Measurements from ENCODE around the gene POTEJ.
A peak's percentile ranks its signal among the peaks of the same experiment; 100 is the strongest.
"Not testable (repeated sequence)": the region's sequence is repeated elsewhere in the genome, so short reads cannot be mapped to it uniquely, and the experiment has no call there.

Gene POTEJ

DNA sequence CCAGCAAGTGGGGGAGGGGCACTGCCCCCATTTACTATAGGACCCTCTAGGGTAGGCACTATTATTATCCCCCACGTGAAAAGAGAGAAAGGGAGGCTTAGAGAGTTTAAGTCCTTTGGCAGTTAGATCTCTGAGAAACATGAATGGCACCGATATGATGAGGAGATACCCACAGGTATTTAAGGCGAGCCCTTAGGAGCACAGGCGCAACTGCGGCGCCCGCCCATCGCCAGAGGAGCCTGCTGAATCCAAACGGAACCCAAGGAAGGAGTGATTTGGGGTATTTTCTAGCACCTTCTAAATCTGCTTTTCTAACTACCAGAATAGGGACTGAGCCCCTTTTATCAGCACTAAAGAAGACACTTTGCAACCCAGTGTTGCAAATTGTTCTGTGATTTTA, 11.3 kb upstream of the POTEJ start:
- peak in 2 of 10 donors; percentile 42 to 60 for DNase-seq
- intact Hi-C loops (cut with DNase I) = not testable (repeated sequence)

- intact Hi-C loops (cut with DNase I); DNase-seq: not testable (repeated sequence)
These were observed 9.5 kb upstream of the POTEJ start for GRCh38 chr2:130601648-130602302.

DNA sequence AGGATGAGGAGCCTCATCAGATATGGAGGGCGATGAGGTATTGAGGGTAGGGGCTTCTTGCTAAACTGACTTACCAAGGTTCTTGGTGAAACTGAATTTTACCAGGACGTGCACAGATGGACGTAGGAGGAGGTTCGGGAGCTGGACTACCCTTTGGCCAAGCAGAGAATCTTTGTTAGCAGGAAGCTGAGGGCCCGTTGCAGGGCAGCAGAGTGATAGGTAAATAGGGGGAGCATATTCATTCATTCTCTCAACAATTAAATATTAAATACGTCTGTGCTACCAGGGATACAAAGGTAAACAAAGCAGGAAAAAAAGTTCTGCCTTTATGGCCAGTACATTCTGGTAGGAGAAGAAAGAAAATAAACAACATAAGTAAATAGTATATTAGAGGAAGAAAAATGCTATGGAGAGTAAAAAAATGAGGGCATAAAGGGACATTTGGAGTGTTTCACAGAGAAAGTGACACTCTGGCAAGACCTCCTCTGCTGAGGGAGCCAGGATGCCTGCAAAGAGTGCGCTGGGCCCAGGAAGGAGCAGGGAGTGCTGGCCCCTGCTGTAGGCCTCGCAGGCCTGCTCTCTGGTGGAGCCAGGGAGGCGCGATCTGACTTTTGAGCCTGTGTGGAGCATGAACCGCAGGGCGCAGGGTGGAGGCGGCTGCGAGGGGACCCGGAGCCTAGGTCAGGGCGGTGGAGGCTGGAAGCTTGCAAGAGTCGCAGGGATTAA, 2.8 kb upstream of the POTEJ start:
- DNase-seq; intact Hi-C loops (cut with DNase I): not testable (repeated sequence)

DNA sequence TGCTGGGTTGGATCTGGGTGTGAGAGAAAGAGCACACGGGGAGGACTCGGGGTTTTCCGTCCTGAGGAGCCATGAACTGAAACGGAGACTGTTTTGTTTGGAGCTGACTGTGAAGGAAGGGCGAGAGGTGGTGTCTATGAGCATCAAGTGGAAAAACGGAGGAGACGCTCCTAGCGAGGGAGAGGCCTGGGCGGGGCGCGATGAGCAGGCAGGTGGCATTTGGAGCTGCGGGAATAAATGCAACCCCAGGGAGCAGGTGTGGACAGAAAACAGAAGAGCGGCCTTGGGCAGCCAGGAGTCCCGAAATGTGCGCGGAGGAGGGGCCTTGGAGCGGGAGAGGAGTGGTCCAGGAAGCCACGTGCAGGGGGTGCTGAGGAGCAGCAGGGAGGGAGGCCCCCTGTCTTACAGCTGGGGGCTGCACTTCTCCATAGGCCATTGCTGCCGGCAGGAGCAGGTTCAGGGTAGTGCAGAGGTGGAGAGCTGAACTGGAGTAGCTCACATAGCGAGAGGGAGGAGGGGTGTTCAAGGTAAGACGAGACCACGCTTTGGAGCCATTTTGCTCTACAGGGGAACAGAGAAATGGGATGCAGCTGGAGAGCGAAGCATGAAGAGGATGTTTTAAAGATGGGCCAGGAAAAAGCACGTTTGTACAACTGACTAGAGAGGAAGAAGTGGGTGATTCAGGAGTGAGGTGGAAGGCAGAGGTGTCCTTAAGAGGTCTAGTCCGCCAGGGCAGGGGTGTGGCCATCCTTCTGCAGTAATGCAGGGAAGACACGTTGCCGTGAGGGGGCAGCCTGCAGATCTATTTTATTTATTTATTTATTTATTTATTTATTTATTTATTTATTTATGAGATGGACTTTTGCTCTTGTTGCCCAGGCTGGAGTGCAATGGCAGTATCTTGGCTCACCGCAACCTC, 2.0 kb upstream of the POTEJ start:
- DNase-seq; intact Hi-C loops (cut with DNase I): not testable (repeated sequence)

DNA sequence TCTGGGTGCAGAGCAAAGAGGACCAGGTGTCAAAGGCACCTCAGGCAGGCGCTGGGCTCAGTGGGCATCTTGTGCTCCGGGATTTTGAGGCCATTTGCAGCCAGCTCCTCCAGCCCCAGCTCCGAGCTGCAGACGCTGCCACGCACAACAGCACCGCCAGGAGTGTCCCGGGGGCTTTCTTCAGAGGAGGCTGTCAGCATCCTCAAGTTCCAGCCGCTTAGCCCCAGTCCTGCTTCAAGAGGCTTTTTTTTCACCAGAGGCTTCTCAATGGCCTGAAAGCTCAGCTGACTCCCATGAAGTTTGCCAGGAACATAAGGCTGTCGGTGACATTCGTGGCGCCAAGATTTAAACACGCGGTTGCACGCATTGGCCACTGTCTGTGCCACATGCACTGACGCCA, 754 bp upstream of the POTEJ start:
- intact Hi-C loops (cut with DNase I) = not testable (repeated sequence)
- peak in 2 of 10 donors; percentile 31 to 73 for DNase-seq

- intact Hi-C loops (cut with DNase I); DNase-seq: not testable (repeated sequence)
These were observed 17.7 kb downstream of the POTEJ start for GRCh38 chr2:130628784-130629475.

- DNase-seq = peak in 2 of 10 donors; percentile 28 to 52
- intact Hi-C loops (cut with DNase I) = not testable (repeated sequence)
These were observed 27.7 kb downstream of the POTEJ start for GRCh38 chr2:130638973-130639372.

DNA sequence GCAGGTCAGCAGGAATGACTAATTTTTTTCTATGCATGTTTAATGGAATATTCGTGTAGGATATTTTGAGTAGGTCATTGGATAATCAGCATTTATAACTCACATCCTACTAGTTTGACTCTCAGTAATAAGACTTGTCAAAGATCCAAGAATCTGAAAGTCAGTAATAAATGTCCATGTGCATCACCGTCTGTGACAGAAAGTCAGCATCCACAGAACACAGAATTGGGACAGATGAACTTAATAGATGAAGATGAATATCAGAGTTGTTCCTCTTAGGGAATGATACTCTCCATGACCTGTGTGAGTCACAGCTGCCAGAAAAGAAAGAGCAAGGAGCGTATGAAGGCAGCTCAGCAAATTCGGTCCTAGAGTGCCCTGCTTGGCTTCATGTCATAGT, 30.4 kb downstream of the POTEJ start:
- DNase-seq; intact Hi-C loops (cut with DNase I): not testable (repeated sequence)

GRCh38 chr2:130649285-130649684, 38.0 kb downstream of the POTEJ start:
- DNase-seq; intact Hi-C loops (cut with DNase I): not testable (repeated sequence)

DNA sequence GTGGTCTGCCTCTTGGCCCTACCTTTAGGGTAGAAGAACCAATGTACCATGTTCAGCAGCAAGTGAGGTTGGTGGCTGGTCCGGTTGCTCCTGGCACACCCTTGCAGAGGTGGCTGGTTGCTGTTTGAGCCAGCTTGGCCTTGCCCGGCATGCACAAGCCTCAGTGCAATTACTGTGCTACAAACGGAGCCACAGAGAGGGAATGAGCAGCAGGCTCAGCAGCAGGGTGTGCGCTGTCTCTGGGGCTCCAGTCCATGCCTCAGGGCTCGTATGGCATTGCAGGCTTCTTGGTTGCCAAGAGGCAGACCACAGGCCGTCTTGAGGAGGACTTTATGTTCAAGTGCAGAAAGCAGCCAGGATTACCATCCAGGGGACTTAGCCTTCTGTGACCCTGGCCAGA, 53.3 kb downstream of the POTEJ start:
- peak in 2 of 10 donors; percentile 35 to 75 for DNase-seq
- intact Hi-C loops (cut with DNase I) = not testable (repeated sequence)

GRCh38 chr2:130665596-130665995, 54.4 kb downstream of the POTEJ start:
- intact Hi-C loops (cut with DNase I) = not testable (repeated sequence)

GRCh38 chr2:130667516-130667915, 56.3 kb downstream of the POTEJ start:
- peak in 2 of 10 donors; percentile 56 to 75 for DNase-seq
- intact Hi-C loops (cut with DNase I) = not testable (repeated sequence)

More at GRCh38 chr2:130665596-130665995, 54.4 kb downstream of the POTEJ start:
- peak in 1 of 10 donors; percentile 57 for DNase-seq

DNA sequence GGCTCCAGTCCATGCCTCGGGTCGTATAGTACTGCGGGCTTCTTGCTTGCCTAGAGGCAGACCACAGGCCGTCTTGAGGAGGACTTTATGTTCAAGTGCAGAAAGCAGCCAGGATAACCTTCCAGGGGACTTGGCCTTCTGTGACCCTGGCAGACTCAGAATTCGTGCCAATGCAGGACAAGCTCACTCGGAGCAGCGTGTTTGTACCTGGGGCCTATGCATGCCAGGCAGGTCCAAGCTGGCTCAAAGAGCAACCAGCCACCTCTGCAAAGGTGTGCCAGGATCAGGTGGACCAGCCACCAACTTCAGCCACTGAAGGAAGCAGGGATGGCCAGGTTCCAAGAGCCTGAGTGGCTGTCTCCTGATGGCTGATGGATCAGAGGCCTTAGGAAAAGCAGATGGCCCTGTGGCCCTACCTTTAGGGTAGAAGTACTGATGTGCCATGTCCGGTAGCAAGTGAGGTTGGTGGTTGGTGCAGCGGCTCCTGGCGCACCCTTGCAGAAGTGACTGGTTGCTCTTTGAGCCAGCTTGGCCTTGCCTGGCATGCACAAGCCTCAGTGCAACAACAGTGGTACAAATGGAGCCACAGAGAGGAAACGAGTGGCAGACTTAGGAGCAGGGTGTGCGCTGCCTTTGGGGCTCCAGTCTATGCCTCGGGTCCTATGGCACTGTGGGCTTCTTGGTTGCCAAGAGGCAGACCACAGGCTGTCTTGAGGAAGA, 58.9 kb downstream of the POTEJ start:
- DNase-seq = peak in 3 of 10 donors; percentile 20 to 74 (median 49)
- intact Hi-C loops (cut with DNase I) = not testable (repeated sequence)

- intact Hi-C loops (cut with DNase I) = not testable (repeated sequence)
- peak in 2 of 10 donors; percentile 21 to 45 for DNase-seq
These were observed 81.0 kb downstream of the POTEJ start for GRCh38 chr2:130692041-130692770.

GRCh38 chr2:130693474-130693873, 82.2 kb downstream of the POTEJ start:
- intact Hi-C loops (cut with DNase I) = not testable (repeated sequence)
- DNase-seq = peak; percentile 24 to 96 (median 76)

GRCh38 chr2:130703250-130703649, 92.0 kb downstream of the POTEJ start:
- DNase-seq; intact Hi-C loops (cut with DNase I): not testable (repeated sequence)
